Endothelial cell of umbilical vein (primary cell): ENCODE measurements around the gene PDK3. TPM values are rescaled to one million over a fixed set of nuclear protein-coding genes. Genes with fewer than 3 reads are reported as not detected.

Experiments used
- BruUV-seq: library from RNA; stranded (reverse); fragments of 400-500 nt; replicated peaks from 2 replicates; lab custom pipeline; 2021; lab: Mats Ljungman, UMichigan
- CTCF ChIA-PET: fragments of 300-600, 350-600 bp; sonication (Branson Sonifier 250); formaldehyde crosslinking; loops from one replicate; lab custom pipeline; 2021; ENCODE audit warnings: antibody characterized with exemption, inconsistent platforms; lab: Charles Lee
- POLR2A ChIA-PET: fragments of 300-600, 350-600 bp; sonication (Branson Sonifier 250); formaldehyde crosslinking; loops from one replicate; lab custom pipeline; 2021; ENCODE audit warnings: antibody characterized with exemption, inconsistent platforms; lab: Charles Lee
- DNase-seq: peaks from one replicate; pipeline ENCODE4 v3.0.0-alpha.2; 2011; ENCODE audit warnings: low read depth, low spot score
- FAIRE-seq: peaks from 2 replicates; lab custom pipeline; 2011; peaks lifted over from hg19 to GRCh38; lab: Jason Lieb, UNC
- H2AFZ ChIP-seq: 2 replicates; pipeline ENCODE4 v1.6.0; 2012; ENCODE audit warnings: low read depth, low read length, control low read depth, inconsistent platforms
- H3K27ac ChIP-seq: 2 replicates; pipeline ENCODE4 v1.5.1; 2011; ENCODE audit warnings: low read depth, mild to moderate bottlenecking, control low read depth, low read length, moderate library complexity; ENCODE audit not compliant: insufficient read depth
- H3K27me3 ChIP-seq, 2 experiments: 2 replicates each; pipeline versions ENCODE4 v1.6.0 to v1.6.1; 2011; ENCODE audit warnings: low read length in 2 of 2, mixed read lengths in 1 of 2; ENCODE audit not compliant: control insufficient read depth in 2 of 2, insufficient read depth in 2 of 2
- H3K36me3 ChIP-seq, 2 experiments: 2 replicates in 1 of 2; 3 replicates in 1 of 2; pipeline ENCODE4 v1.5.1; 2011; ENCODE audit warnings: low read length in 2 of 2, mild to moderate bottlenecking in 1 of 2, moderate library complexity in 1 of 2; ENCODE audit not compliant: control insufficient read depth in 2 of 2, insufficient read depth in 2 of 2; ENCODE audit errors: extremely low read depth in 1 of 2
- H3K4me1 ChIP-seq: 3 replicates; pipeline ENCODE4 v1.5.1; 2011; ENCODE audit warnings: mild to moderate bottlenecking, low read length; ENCODE audit not compliant: control insufficient read depth, insufficient read depth; ENCODE audit errors: extremely low read depth
- H3K4me2 ChIP-seq: 2 replicates; pipeline ENCODE4 v1.6.1; 2011; ENCODE audit warnings: low read length, control low read depth, mixed read lengths; ENCODE audit not compliant: insufficient read depth
- H3K4me3 ChIP-seq, 3 experiments: fragments of 200-600 bp in 1 of 3; sonication (generic), shearing (Covaris generic) in 1 of 3; replicated peaks in 1 of 3; 2 replicates each; pipeline ENCODE4 v1.5.1; 2011 to 2016; ENCODE audit warnings: control low read depth in 3 of 3, low read length in 3 of 3, mild to moderate bottlenecking in 2 of 3, inconsistent platforms in 1 of 3, low read depth in 1 of 3, moderate library complexity in 1 of 3; ENCODE audit not compliant: insufficient read depth in 1 of 3
- H3K79me2 ChIP-seq: 2 replicates; pipeline ENCODE4 v1.6.0; 2012; ENCODE audit warnings: low read length, inconsistent platforms; ENCODE audit not compliant: control insufficient read depth, insufficient read depth
- H3K9ac ChIP-seq: replicated peaks from 2 replicates; pipeline ENCODE3; 2011; ENCODE audit warnings: low read length, control low read depth; ENCODE audit not compliant: insufficient read depth; ENCODE audit errors: extremely low read depth
- H3K9me1 ChIP-seq: replicated peaks from 3 replicates; pipeline ENCODE4 v1.6.0; 2011; ENCODE audit warnings: mild to moderate bottlenecking, low read length; ENCODE audit not compliant: control insufficient read depth, insufficient read depth; ENCODE audit errors: extremely low read depth
- H3K9me3 ChIP-seq: replicated peaks from 2 replicates; pipeline ENCODE4 v1.5.1; 2012; ENCODE audit warnings: low read length, inconsistent platforms; ENCODE audit not compliant: control insufficient read depth, insufficient read depth
- H4K20me1 ChIP-seq: replicated peaks from 2 replicates; pipeline ENCODE3; 2011; ENCODE audit warnings: mild to moderate bottlenecking, low read length; ENCODE audit not compliant: control insufficient read depth, insufficient read depth; ENCODE audit errors: extremely low read depth
- CTCF ChIP-seq, 2 donors: IDR thresholded peaks; 1 replicate in 1 of 2; 2 replicates in 1 of 2; pipeline ENCODE4 v1.5.1; 2011; ENCODE audit warnings: low read length in 2 of 2, mild to moderate bottlenecking in 2 of 2, moderate library complexity in 2 of 2, control low read depth in 1 of 2, inconsistent platforms in 1 of 2, low read depth in 1 of 2; ENCODE audit not compliant: insufficient read depth in 1 of 2; ENCODE audit errors: extremely low read depth in 1 of 2
- EZH2 ChIP-seq: IDR thresholded peaks from 2 replicates; pipeline ENCODE4 v1.6.1; 2012; ENCODE audit warnings: borderline replicate concordance, low read depth, mild to moderate bottlenecking, moderate library complexity, low read length, inconsistent platforms; ENCODE audit not compliant: severe bottlenecking
- FOS ChIP-seq: IDR thresholded peaks from 2 replicates; pipeline ENCODE4 v1.6.1; 2011; ENCODE audit warnings: mild to moderate bottlenecking, low read length, moderate library complexity, borderline replicate concordance; ENCODE audit not compliant: insufficient read depth
- GATA2 ChIP-seq: IDR thresholded peaks from 2 replicates; pipeline ENCODE4 v1.7.0; 2011; ENCODE audit warnings: low read depth, mild to moderate bottlenecking, moderate library complexity, mixed read lengths, low read length; ENCODE audit not compliant: insufficient read length, insufficient read depth
- JUN ChIP-seq: IDR thresholded peaks from 2 replicates; pipeline ENCODE4 v1.6.1; 2011; ENCODE audit warnings: borderline replicate concordance, low read depth; ENCODE audit not compliant: insufficient read length, insufficient read depth
- MAX ChIP-seq: IDR thresholded peaks from 2 replicates; pipeline ENCODE4 v1.6.1; 2011; ENCODE audit not compliant: insufficient read depth, insufficient read length
- MYC ChIP-seq: IDR thresholded peaks from one replicate; pipeline ENCODE4 v1.6.1; 2011; ENCODE audit warnings: mild to moderate bottlenecking, low read depth, low read length
- POLR2A ChIP-seq: IDR thresholded peaks from 2 replicates; pipeline ENCODE4 v1.6.1; 2012; ENCODE audit warnings: low read depth, mild to moderate bottlenecking, control low read depth, low read length
- POLR2AphosphoS5 ChIP-seq: IDR thresholded peaks from 2 replicates; pipeline ENCODE4 v1.6.1; 2012; ENCODE audit warnings: low read depth, mild to moderate bottlenecking, control low read depth, low read length, moderate library complexity; ENCODE audit not compliant: insufficient read depth
- dilution Hi-C: fragments of 300-500 bp; cut with MboI; formaldehyde crosslinking; loops from one replicate; pipeline ENCODE4 v1.15.0; 2019; ENCODE audit warnings: low sequenced_read_pairs; ENCODE audit not compliant: extremely low pct_ligation_motif_present
- intact Hi-C: fragments of 100-400 bp; cut with micrococcal nuclease; formaldehyde crosslinking; loops from one replicate; pipeline ENCODE4 v1.10.0; 2022
- polyA plus RNA-seq, 4 experiments: library from polyadenylated mRNA; depleted of rRNA in 3 of 4; stranded (reverse) in 3 of 4; unstranded in 1 of 4; fragments of >200 nt; gene quantifications; 2 replicates each; pipeline versions ENCODE4 v1.2.1 to v1.2.3, GENCODE V29; 2011 to 2012; ENCODE audit warnings: missing spikeins in 1 of 4
- total RNA-seq: library from RNA; stranded (reverse); gene quantifications from 2 replicates; pipeline ENCODE4 v1.2.3, GENCODE V29; 2021

PDK3 gene
- total and polyA plus RNA-seq, 2 donors (not counting 3 experiments of a cell fraction or from before 2014, with no cell fraction given) = 3.0 to 5.9 TPM

- Histone ChIP-seq H3K27ac (no peak overlapping the region), H3K4me2 (no peak overlapping the region), H3K9me1 (no peaks in the 10 kb centered on the region), H4K20me1 (no peaks in the 10 kb centered on the region), H3K4me1 (no peaks in the 10 kb centered on the region), H3K27me3 (no peaks in the 10 kb centered on the region), H3K9me3 (no peaks in the 10 kb centered on the region), H3K79me2 (no peaks in the 10 kb centered on the region), H3K4me3 (no peak overlapping the region), H3K36me3 (no peaks in the 10 kb centered on the region), H3K9ac (no peak overlapping the region), H2AFZ (no peak overlapping the region)
- FAIRE-seq = no peak
- intact Hi-C loops (no loop called here), dilution Hi-C loops (no loop called here)
- POLR2A ChIA-PET = no interaction called here
- CTCF ChIA-PET = no interaction called here
- BruUV-seq = no TSS peak
- TF ChIP-seq FOS (no peak), POLR2AphosphoS5 (no peak), POLR2A (no peak), GATA2 (no peak), MAX (no peak), CTCF (IDR thresholded peaks at IDR 0.05; ENCODE audit: extremely low read depth in 1 of 2, insufficient read depth in 1 of 2, low read depth in 1 of 2, low read length in 2 of 2) (no peak), JUN (no peak), MYC (no peak), EZH2 (no peak)
- DNase-seq = no peak
Measured at GRCh38 chrX:24574743-24575142, 109.7 kb downstream of the PDK3 start.
